Measurements from ENCODE around the gene MYO18B. TPM values are rescaled to one million over a fixed set of nuclear protein-coding genes. Genes with fewer than 3 reads are reported as not detected.
A peak's percentile ranks its signal among the peaks of the same experiment; 100 is the strongest.
"Not testable (repeated sequence)": the region's sequence is repeated elsewhere in the genome, so short reads cannot be mapped to it uniquely, and the experiment has no call there.

The MYO18B gene
- total RNA-seq, 2 experiments from 2014 or later = 1.2 TPM

DNA sequence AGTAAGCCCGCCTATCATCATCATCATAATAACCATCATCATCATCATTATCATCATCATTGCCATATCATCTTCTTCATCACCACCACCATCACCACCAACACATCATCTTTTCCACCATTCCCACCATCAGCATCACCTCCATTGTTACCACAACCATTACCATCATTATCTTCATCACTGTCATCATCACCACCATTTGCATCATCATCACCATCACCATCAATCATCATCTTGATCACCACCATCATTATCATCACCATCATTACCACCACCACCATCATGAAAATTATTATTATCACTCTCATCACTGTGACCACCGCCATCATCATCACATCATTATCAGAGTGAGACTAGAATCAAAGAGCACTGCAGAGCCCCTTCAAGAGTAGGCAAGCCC, 227.9 kb downstream of the MYO18B start:
- Mint-ChIP-seq H3K36me3 (ENCODE audit: low read depth) (no peaks in the 10 kb centered on the region), H3K4me3 (no peak overlapping the region), H3K27ac (no peak overlapping the region), H3K27me3 (ENCODE audit: low read depth) (peaks cover 4% of the 10 kb centered on the region), H3K9me3 (ENCODE audit: insufficient read depth) (no peaks in the 10 kb centered on the region), H3K4me1 (ENCODE audit: low read depth) (peaks cover 23% of the 10 kb centered on the region)
- no peak for DNase-seq
- CTCF ChIA-PET = no interaction called here
- no peak for ATAC-seq
- POLR2A ChIA-PET = no interaction called here

DNA sequence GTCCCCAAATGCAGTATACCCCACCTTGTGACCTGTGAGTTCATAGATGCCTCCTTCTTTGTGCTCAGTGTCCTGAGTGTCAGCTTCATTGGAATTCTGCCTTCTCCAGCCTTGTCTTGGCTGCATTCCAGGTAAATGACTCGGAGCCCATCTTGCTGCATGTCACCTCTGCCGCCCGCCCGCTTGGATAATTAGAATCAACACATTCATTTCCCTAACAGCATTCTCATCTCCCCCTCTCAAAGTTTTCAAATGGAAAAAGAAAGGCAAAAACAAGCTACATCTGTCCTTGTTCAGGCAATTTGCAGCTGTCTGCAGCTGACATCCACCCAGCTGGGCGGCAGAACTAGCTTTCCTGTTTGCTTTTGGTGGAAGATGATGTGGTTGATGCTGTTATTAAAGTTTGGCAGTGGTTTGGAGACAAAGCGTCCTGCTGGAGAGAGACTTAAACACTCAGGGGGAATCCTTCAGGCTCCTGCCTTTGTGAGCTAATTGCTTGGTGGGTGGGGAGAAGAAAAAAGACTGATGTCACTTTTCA, 228.5 kb downstream of the MYO18B start:
- no peaks in the 10 kb centered on the region for H3K36me3 Mint-ChIP-seq (ENCODE audit: low read depth)
- no peak overlapping the region for H3K4me3 Mint-ChIP-seq
- no peak for ATAC-seq
- no peak overlapping the region for H3K27ac Mint-ChIP-seq
- no peak for DNase-seq
- H3K9me3 Mint-ChIP-seq (ENCODE audit: insufficient read depth) = no peaks in the 10 kb centered on the region
- ChIA-PET POLR2A (no interaction called here), CTCF (no interaction called here)
- H3K27me3 Mint-ChIP-seq (ENCODE audit: low read depth) = peaks cover 4% of the 10 kb centered on the region
- peaks cover 23% of the 10 kb centered on the region for H3K4me1 Mint-ChIP-seq (ENCODE audit: low read depth)

- no peak for DNase-seq
- ATAC-seq = no peak
- no peak overlapping the region for H3K27ac Mint-ChIP-seq
- H3K4me1 Mint-ChIP-seq (ENCODE audit: low read depth) = peaks cover 18% of the 10 kb centered on the region
- H3K27me3 Mint-ChIP-seq (ENCODE audit: low read depth) = peaks cover 4% of the 10 kb centered on the region
- no peaks in the 10 kb centered on the region for H3K9me3 Mint-ChIP-seq (ENCODE audit: insufficient read depth)
- POLR2A ChIA-PET = no interaction called here
- CTCF ChIA-PET = no interaction called here
- H3K36me3 Mint-ChIP-seq (ENCODE audit: low read depth) = no peaks in the 10 kb centered on the region
- H3K4me3 Mint-ChIP-seq = no peak overlapping the region
Observed at GRCh38 chr22:25970999-25971811, 229.2 kb downstream of the MYO18B start.

DNA sequence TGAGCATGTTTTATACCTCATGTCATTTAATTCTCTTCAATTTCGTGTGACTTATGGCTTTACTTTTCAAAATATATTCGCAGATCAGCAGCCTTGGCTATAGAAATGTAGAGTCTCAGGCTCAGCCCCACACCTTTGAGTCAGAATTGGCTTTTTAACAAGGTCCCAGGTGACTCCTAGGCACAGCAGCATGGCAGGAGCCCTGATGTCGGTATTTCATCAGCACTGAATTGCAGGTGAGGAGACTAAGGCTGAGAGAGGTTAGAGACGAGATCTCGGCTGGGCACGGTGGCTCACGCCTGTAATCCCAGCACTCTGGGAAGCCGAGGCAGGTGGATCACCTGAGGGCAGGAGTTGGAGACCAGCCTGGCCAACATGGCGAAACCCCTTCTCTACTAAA, 230.4 kb downstream of the MYO18B start:
- Mint-ChIP-seq H3K4me3 (no peak overlapping the region), H3K36me3 (ENCODE audit: low read depth) (no peaks in the 10 kb centered on the region), H3K27ac (no peak overlapping the region), H3K9me3 (ENCODE audit: insufficient read depth) (no peaks in the 10 kb centered on the region), H3K27me3 (ENCODE audit: low read depth) (peaks cover 4% of the 10 kb centered on the region), H3K4me1 (ENCODE audit: low read depth) (peaks cover 8% of the 10 kb centered on the region)
- POLR2A ChIA-PET = no interaction called here
- no peak for DNase-seq
- no peak for ATAC-seq
- CTCF ChIA-PET = no interaction called here

DNA sequence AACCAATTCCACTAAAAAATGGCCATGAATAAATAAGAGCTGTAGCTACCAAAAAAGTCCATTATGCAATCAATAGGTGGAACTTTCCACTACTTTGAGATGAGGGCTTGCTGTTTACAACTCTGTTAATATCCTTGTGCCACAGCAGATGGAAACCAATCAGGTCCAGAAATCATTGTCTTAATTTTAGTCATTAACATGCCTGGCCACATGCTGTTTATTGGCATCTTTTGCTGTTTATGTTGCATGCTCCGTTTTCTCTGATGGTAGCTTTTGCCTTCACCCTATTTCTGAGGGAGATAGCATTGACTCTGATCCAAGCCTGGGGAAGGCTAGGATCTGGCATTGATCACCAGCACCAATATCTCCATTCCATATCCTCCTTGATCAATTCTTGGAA, 234.4 kb downstream of the MYO18B start:
- H3K27me3 Mint-ChIP-seq (ENCODE audit: low read depth) = peaks cover 6% of the 10 kb centered on the region
- ChIA-PET POLR2A (no interaction called here), CTCF (interaction anchor here (0.6 kb wide), 1 partner anchor 991 kb away, joined by 3 read pairs; no protein-coding TSS in a partner anchor)
- no peak for DNase-seq
- H3K27ac Mint-ChIP-seq = no peak overlapping the region
- H3K4me3 Mint-ChIP-seq = no peak overlapping the region
- no peak for ATAC-seq
- H3K9me3 Mint-ChIP-seq (ENCODE audit: insufficient read depth) = no peaks in the 10 kb centered on the region
- no peaks in the 10 kb centered on the region for H3K36me3 Mint-ChIP-seq (ENCODE audit: low read depth)
- no peaks in the 10 kb centered on the region for H3K4me1 Mint-ChIP-seq (ENCODE audit: low read depth)

- no peaks in the 10 kb centered on the region for H3K9me3 Mint-ChIP-seq (ENCODE audit: insufficient read depth)
- H3K27me3 Mint-ChIP-seq (ENCODE audit: low read depth) = peaks cover 7% of the 10 kb centered on the region
- ChIA-PET CTCF (no interaction called here), POLR2A (no interaction called here)
- H3K36me3 Mint-ChIP-seq (ENCODE audit: low read depth) = no peaks in the 10 kb centered on the region
- DNase-seq = no peak
- H3K4me3 Mint-ChIP-seq = no peak overlapping the region
- no peaks in the 10 kb centered on the region for H3K4me1 Mint-ChIP-seq (ENCODE audit: low read depth)
- H3K27ac Mint-ChIP-seq = no peak overlapping the region
- no peak for ATAC-seq
Observed at GRCh38 chr22:25979968-25980367, 238.0 kb downstream of the MYO18B start.

DNA sequence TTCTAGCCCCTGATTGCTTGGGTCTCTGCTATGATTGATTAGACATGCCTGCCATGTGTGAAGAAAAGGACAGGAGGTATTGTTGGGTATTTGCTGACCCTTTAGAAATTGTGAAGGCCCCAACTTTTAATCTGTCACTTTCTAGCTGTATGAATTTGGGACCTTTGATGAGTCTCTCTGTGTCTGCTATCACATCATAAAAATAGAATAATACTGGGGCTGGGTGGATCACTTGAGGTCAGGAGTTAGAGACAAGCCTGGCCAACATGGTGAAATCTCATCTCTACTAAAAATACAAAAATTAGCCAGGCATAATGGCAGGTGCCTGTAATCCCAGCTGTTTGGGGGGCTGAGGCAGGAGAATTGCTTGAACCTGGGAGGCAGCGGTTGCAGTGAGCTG, 242.9 kb downstream of the MYO18B start:
- H3K9me3 Mint-ChIP-seq (ENCODE audit: insufficient read depth); H3K4me1 Mint-ChIP-seq (ENCODE audit: low read depth); CTCF ChIA-PET; H3K27me3 Mint-ChIP-seq (ENCODE audit: low read depth); POLR2A ChIA-PET; DNase-seq; H3K4me3 Mint-ChIP-seq; H3K27ac Mint-ChIP-seq; H3K36me3 Mint-ChIP-seq (ENCODE audit: low read depth); ATAC-seq: not testable (repeated sequence)

- peak overlapping the region; percentile 65 for H3K27ac Mint-ChIP-seq
- peaks cover 6% of the 10 kb centered on the region for H3K4me1 Mint-ChIP-seq (ENCODE audit: low read depth)
- ChIA-PET POLR2A (no interaction called here), CTCF (no interaction called here)
- ATAC-seq = peak; percentile 44
- peak; percentile 46 for DNase-seq
- no peaks in the 10 kb centered on the region for H3K36me3 Mint-ChIP-seq (ENCODE audit: low read depth)
- no peaks in the 10 kb centered on the region for H3K9me3 Mint-ChIP-seq (ENCODE audit: insufficient read depth)
- no peak overlapping the region for H3K4me3 Mint-ChIP-seq
- H3K27me3 Mint-ChIP-seq (ENCODE audit: low read depth) = peaks cover 9% of the 10 kb centered on the region
Observed at GRCh38 chr22:25987948-25988347, 246.0 kb downstream of the MYO18B start.

DNA sequence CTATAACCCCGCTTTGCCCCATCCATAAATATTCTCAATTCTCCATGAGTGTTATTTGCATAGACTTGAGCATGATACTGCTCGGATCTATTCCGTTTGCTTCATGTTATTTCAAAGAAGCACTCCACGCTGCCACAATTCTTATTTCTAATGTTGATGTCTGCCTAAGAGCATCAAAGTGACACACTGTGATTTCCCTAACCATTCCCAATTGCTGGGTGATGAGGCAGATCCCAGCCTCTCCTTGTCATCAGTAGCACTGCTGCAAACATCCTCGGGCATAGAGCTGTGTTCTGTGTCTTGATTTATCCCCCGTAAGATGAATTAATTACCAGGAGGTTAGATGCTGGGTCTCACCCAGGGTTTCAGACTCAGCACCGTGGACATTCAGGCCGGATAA, 249.0 kb downstream of the MYO18B start:
- POLR2A ChIA-PET = no interaction called here
- no peaks in the 10 kb centered on the region for H3K36me3 Mint-ChIP-seq (ENCODE audit: low read depth)
- H3K9me3 Mint-ChIP-seq (ENCODE audit: insufficient read depth) = no peaks in the 10 kb centered on the region
- no peak overlapping the region for H3K4me3 Mint-ChIP-seq
- ATAC-seq = no peak
- CTCF ChIA-PET = no interaction called here
- no peak overlapping the region for H3K27ac Mint-ChIP-seq
- peaks cover 3% of the 10 kb centered on the region for H3K27me3 Mint-ChIP-seq (ENCODE audit: low read depth)
- H3K4me1 Mint-ChIP-seq (ENCODE audit: low read depth) = peaks cover 6% of the 10 kb centered on the region
- DNase-seq = no peak

DNA sequence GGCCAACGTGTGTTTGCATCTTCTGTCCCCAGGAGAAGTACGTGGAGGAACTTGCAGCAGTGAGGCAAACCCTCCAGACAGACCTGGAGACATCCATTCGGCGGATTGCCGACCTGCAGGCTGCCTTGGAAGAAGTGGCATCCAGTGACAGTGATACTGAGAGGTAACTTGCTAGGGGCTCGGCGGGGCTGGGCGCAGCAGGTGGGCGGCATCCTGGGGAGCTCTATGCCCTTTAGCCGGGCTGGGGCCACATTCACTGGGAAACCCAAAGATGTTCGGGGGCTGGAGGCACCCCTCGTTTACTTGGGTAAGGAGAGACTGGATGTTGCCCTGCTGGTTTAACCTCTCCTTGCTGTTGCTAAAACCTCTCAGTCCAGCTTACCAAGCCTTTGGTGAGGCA, 250.3 kb downstream of the MYO18B start:
- peaks cover 6% of the 10 kb centered on the region for H3K4me1 Mint-ChIP-seq (ENCODE audit: low read depth)
- no peak overlapping the region for H3K27ac Mint-ChIP-seq
- H3K4me3 Mint-ChIP-seq = no peak overlapping the region
- ATAC-seq (no peak), DNase-seq (no peak)
- ChIA-PET POLR2A (no interaction called here), CTCF (interaction anchor here (0.9 kb wide), 1 partner anchor 180 kb away, joined by 3 read pairs; no protein-coding TSS in a partner anchor)
- no peaks in the 10 kb centered on the region for H3K27me3 Mint-ChIP-seq (ENCODE audit: low read depth)
- no peaks in the 10 kb centered on the region for H3K36me3 Mint-ChIP-seq (ENCODE audit: low read depth)
- no peaks in the 10 kb centered on the region for H3K9me3 Mint-ChIP-seq (ENCODE audit: insufficient read depth)

DNA sequence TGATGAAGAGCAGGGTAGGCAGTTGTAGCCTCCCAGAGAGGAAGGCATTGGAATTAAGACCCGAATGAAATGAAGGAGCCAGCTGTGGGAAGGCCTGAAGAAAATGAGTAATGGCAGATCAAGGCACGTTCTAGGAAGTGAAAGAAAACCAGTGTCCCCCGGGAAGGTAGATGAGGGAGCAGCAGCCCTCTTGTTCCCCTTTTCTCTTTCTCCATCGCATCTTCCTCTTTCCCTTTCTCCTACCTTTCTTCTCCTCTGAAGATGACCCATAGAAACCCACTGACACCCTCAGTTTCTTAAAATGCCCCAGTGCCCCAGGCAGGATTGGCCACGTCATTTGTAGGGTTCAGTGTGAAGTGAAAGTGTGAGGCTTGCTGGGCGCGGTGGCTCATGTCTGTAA, 254.7 kb downstream of the MYO18B start:
- H3K4me1 Mint-ChIP-seq (ENCODE audit: low read depth) = no peaks in the 10 kb centered on the region
- CTCF ChIA-PET = no interaction called here
- H3K36me3 Mint-ChIP-seq (ENCODE audit: low read depth) = no peaks in the 10 kb centered on the region
- H3K9me3 Mint-ChIP-seq (ENCODE audit: insufficient read depth) = no peaks in the 10 kb centered on the region
- no peak for ATAC-seq
- H3K27me3 Mint-ChIP-seq (ENCODE audit: low read depth) = no peaks in the 10 kb centered on the region
- no peak for DNase-seq
- H3K27ac Mint-ChIP-seq = no peak overlapping the region
- no peak overlapping the region for H3K4me3 Mint-ChIP-seq
- POLR2A ChIA-PET = no interaction called here

DNA sequence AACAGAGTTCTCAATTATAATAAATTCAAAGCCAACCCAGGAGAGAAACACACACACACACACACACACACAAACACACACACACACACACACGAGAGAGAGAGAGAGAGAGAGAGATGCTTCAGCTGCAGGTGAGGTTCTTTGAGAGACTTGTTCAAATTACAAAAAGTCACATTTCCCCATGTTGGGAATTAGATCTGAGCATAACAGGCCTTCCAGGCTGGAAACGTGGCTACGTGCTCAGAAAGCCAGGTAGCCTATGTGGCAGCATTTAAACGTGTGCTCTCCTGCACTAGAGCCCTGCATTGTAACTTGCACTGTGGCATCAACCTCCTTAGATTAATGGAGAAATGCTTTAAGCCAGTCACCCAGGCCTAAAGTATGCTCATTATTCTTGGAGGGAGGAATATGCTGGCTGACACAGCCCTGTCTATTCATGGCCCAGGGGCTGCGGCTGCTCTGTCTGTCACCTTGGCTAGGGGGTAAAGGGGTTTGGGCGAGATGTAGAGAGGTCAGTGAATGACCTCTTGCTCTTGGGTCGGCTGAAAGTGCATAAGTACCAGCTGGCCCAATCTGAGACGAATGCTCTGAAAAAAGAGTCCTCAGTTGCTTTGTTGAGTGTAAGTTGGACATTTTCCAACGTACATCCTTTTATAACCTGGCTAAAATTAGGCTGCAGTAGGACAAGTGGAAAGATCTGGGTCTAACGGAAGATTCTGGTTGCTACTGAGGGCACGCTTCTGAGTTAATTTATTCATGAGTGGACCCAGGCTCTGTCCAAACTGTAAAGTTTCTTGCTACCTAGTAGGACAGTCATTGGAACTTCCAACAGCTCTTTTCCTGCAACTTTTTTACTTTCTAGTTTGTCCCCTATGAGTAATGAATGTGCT, 256.1 kb downstream of the MYO18B start:
- Mint-ChIP-seq H3K9me3 (ENCODE audit: insufficient read depth) (no peaks in the 10 kb centered on the region), H3K27me3 (ENCODE audit: low read depth) (no peaks in the 10 kb centered on the region), H3K27ac (no peak overlapping the region), H3K36me3 (ENCODE audit: low read depth) (no peaks in the 10 kb centered on the region), H3K4me1 (ENCODE audit: low read depth) (no peaks in the 10 kb centered on the region), H3K4me3 (no peak overlapping the region)
- ChIA-PET CTCF (no interaction called here), POLR2A (no interaction called here)
- no peak for ATAC-seq
- no peak for DNase-seq
